Testis (tissue), 2 donors: ENCODE data around the gene AQP7.

Experiments used
- POLR2A ChIP-seq: fragments of 450-650 bp; IDR thresholded peaks from one replicate; pipeline ENCODE4 v1.6.1; 2017; ENCODE audit warnings: antibody characterized with exemption, mild to moderate bottlenecking, moderate library complexity
- TF ChIP-seq, protein P1 (sequence below), 3 experiments: fragments of 450-650 bp in 2 of 3; fragments of 200-600 bp in 1 of 3; sonication (generic) in 1 of 3; IDR thresholded peaks; one replicate each; pipeline ENCODE4 v1.5.1; 2016 to 2019; ENCODE audit warnings: antibody characterized with exemption in 3 of 3, mild to moderate bottlenecking in 2 of 3, moderate library complexity in 1 of 3

DNA sequence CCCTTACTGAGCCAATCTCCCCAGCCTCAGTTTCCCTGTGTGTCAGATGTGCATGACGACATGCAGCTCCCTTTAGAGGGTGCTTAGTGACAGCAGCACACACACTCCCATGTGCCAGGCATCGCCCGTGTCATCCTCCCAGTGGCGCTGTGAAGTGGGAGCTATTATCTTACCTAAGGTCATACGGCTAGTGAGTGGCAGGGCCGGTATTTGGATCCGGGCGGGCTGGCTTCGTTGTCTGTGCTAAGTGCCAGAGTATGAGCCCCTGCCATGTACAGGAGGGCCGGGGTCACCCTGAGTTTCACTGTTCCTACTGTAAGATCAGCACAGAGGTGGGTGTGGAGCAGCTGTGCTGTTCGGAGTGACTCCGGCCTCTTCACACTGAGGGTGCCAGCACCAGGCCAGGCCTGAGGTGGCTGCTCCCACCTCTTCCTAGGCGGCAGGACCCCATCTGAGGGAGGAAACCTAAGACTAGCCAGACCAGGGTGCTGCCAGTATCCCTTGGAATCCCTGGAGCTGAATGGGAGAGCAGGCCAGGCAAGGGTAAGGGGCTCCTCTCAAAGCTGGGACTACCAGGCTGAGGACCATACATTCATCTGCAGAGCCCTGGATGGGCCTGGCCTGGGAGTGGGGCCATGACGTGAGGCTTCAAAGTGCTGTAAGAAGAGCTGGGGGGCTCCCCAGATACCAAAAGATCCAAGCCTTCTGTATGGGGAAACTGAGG, 22.5 kb downstream of the AQP7 start:
- TF ChIP-seq, protein P1, sequence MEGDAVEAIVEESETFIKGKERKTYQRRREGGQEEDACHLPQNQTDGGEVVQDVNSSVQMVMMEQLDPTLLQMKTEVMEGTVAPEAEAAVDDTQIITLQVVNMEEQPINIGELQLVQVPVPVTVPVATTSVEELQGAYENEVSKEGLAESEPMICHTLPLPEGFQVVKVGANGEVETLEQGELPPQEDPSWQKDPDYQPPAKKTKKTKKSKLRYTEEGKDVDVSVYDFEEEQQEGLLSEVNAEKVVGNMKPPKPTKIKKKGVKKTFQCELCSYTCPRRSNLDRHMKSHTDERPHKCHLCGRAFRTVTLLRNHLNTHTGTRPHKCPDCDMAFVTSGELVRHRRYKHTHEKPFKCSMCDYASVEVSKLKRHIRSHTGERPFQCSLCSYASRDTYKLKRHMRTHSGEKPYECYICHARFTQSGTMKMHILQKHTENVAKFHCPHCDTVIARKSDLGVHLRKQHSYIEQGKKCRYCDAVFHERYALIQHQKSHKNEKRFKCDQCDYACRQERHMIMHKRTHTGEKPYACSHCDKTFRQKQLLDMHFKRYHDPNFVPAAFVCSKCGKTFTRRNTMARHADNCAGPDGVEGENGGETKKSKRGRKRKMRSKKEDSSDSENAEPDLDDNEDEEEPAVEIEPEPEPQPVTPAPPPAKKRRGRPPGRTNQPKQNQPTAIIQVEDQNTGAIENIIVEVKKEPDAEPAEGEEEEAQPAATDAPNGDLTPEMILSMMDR (IDR thresholded peaks at IDR 0.05): no peak
- no peak for TF ChIP-seq POLR2A
